Esophagus squamous epithelium (tissue), 5 donors: ENCODE data around the gene BARHL1. TPM values are rescaled to one million over a fixed set of nuclear protein-coding genes. Genes with fewer than 3 reads are reported as not detected.

Experiments
- DNase-seq: peaks from one replicate; lab custom pipeline; 2025; lab: John Stamatoyannopoulos, UW
- H3K27ac ChIP-seq, 4 donors: fragments of 200-600 bp; sonication (generic); one replicate each; pipeline ENCODE4 v1.5.1; 2016 to 2019; ENCODE audit warnings: mild to moderate bottlenecking in 1 of 4
- H3K27me3 ChIP-seq, 4 donors: fragments of 200-600 bp; sonication (generic); 1 replicate in 3 of 4; 2 replicates in 1 of 4; pipeline versions ENCODE4 v1.5.1 to v1.6.0; 2017 to 2021; ENCODE audit warnings: antibody characterized with exemption in 1 of 4
- H3K36me3 ChIP-seq, 3 donors: fragments of 200-600 bp; sonication (generic); one replicate each; pipeline ENCODE4 v1.5.1; 2016 to 2019
- H3K4me1 ChIP-seq, 3 donors: fragments of 200-600 bp; sonication (generic); one replicate each; pipeline ENCODE4 v1.5.1; 2017 to 2019
- H3K4me3 ChIP-seq, 4 donors: fragments of 200-600 bp; sonication (generic); 1 replicate in 3 of 4; 2 replicates in 1 of 4; pipeline ENCODE4 v1.5.1; 2016 to 2019; ENCODE audit warnings: mild to moderate bottlenecking in 2 of 4, moderate library complexity in 1 of 4
- H3K9me3 ChIP-seq, 3 donors: fragments of 200-600 bp; sonication (generic); one replicate each; pipeline ENCODE4 v1.5.1; 2016 to 2019
- POLR2A ChIP-seq, 4 donors: fragments of 450-650 bp; IDR thresholded peaks; one replicate each; pipeline ENCODE4 v1.6.1; 2017; ENCODE audit warnings: antibody characterized with exemption in 4 of 4, mild to moderate bottlenecking in 4 of 4, moderate library complexity in 3 of 4
- WGBS, 2 donors: methylation state at CpG; one replicate each; pipeline ENCODE4 v1.1.5; 2018; 5-methylcytosine and 5-hydroxymethylcytosine counted together
- intact Hi-C: fragments of 100-400 bp; cut with DNase I; formaldehyde crosslinking; loops from one replicate; pipeline ENCODE4 v1.15.0; 2022
- total RNA-seq, 4 donors: library from RNA; depleted of rRNA; stranded (reverse); fragments of >200 nt; gene quantifications; one replicate each; pipeline ENCODE4 v1.1.0, GENCODE V29; 2016
- TF ChIP-seq, protein P1 (sequence below), 6 experiments: fragments of 450-650 bp in 4 of 6; fragments of 200-600 bp in 2 of 6; sonication (generic) in 2 of 6; IDR thresholded peaks; one replicate each; pipeline ENCODE4 v1.5.1; 2016 to 2019; ENCODE audit warnings: antibody characterized with exemption in 6 of 6, mild to moderate bottlenecking in 4 of 6, moderate library complexity in 4 of 6
- donor health status: DM: yes; HTN: yes; CAD: no.

BARHL1 gene
- total RNA-seq, 4 donors from 2014 or later = not detected

DNA sequence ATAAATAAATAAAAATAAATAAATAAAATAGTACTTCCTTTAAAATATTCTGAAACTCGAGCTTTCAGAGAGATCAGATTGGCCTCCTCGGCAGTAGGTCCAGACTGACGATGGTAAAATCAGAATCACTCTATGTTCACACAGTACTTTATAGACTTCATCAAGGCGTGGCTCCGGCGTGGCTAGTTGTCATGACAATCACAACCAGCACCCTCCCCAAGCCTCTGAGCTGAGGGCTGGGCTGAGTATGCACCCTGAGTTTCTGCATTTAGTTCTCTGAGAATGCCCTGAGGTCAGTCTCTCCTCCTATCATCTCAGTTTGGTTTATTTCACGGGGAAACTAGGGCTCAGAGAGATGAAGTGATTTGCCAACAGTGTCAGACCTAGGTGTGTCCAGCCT, 43.3 kb upstream of the BARHL1 start:
- intact Hi-C loops = no loop called here
- no peak overlapping the region for H3K27ac ChIP-seq
- H3K4me3 ChIP-seq = no peak overlapping the region
- DNase-seq = no peak
- H3K27me3 ChIP-seq = peaks cover 0 to 25% (median 0%) of the 10 kb centered on the region in 4 donors
- TF ChIP-seq, protein P1, sequence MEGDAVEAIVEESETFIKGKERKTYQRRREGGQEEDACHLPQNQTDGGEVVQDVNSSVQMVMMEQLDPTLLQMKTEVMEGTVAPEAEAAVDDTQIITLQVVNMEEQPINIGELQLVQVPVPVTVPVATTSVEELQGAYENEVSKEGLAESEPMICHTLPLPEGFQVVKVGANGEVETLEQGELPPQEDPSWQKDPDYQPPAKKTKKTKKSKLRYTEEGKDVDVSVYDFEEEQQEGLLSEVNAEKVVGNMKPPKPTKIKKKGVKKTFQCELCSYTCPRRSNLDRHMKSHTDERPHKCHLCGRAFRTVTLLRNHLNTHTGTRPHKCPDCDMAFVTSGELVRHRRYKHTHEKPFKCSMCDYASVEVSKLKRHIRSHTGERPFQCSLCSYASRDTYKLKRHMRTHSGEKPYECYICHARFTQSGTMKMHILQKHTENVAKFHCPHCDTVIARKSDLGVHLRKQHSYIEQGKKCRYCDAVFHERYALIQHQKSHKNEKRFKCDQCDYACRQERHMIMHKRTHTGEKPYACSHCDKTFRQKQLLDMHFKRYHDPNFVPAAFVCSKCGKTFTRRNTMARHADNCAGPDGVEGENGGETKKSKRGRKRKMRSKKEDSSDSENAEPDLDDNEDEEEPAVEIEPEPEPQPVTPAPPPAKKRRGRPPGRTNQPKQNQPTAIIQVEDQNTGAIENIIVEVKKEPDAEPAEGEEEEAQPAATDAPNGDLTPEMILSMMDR (IDR thresholded peaks at IDR 0.05) = no peak
- no peak for TF ChIP-seq POLR2A (IDR thresholded peaks at IDR 0.05)
- WGBS, 2 donors = 68 to 72% methylated on average over 6 to 7 of the region's 7 CpGs
- H3K36me3 ChIP-seq = no peaks in the 10 kb centered on the region
- H3K4me1 ChIP-seq = no peaks in the 10 kb centered on the region
- peaks cover 0 to 14% (median 0%) of the 10 kb centered on the region in 3 donors for H3K9me3 ChIP-seq

DNA sequence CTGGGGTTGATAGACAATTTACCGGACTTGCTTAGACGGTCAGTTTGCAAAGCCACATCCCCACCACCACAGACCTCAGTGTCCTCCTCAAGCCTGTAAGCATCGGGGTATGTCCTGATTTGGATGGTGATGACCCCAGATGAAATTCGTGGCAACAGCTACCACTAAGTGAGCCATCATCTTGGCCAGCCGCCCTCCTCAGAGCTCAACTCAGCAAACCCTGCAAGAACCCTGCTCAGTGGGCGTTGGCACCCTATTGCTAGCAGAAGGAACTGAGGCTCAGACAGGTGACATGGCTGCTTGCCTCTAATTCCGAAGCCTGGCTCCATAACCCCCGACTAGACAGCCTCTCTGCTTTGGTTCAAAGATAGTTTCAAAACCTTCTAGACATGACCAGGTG, 41.4 kb upstream of the BARHL1 start:
- no peak overlapping the region for H3K4me3 ChIP-seq
- H3K9me3 ChIP-seq = no peaks in the 10 kb centered on the region
- no peak overlapping the region for H3K27ac ChIP-seq
- H3K4me1 ChIP-seq = peaks cover 0 to 2% (median 1%) of the 10 kb centered on the region in 3 donors
- H3K36me3 ChIP-seq = no peaks in the 10 kb centered on the region
- DNase-seq = no peak
- peaks cover 0 to 44% (median 0%) of the 10 kb centered on the region in 4 donors for H3K27me3 ChIP-seq
- 78 to 83% methylated on average over 6 to 7 of the region's 8 CpGs for WGBS, 2 donors
- TF ChIP-seq, protein P1 (IDR thresholded peaks at IDR 0.05) = no peak
- TF ChIP-seq POLR2A (IDR thresholded peaks at IDR 0.05) = no peak
- intact Hi-C loops = no loop called here

DNA sequence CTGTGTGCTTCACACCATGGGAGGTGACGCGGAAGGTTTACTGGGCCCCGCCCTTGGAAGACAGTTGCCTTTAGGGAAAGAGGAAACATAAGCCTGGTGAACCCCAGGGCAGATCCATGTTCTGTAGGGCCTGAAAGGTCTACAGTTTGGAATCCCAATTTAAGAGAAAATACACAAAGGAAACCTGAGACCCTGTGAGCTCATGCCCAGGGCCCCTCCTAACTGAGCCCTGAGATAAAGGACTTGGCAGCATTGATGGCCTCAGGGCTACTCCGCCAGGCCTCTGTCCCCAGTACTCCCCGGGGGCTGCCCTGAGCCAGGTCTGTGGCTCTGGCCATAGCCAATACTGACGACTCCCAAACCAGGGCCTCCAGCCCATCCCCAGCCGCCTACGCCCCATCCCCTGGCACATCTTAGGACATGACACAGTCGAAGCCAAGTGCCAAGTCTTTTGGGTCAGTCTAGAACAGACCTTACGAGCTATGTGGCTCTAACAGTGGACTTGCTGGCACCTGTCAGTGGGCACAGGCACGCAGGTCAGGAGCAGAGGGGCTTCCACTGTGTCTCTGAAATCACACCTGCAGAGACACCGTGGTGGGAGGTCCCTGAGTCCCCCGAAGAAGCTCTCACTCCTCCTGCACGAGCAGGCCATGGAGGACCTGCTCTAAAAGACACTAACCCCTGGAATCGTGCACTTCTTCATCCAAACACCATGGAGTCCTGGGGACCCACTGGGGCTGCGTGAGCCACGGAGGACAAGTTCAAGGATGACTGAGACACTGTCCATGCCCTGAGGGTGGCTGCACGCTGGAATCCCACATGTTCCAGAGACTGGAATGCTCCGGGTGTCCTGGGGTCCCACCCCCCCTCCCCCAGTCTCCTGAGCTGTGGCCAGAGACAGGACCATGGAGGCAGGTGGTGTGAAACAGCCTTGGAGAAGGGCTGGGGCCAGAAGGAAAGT, 40.3 kb upstream of the BARHL1 start:
- Histone ChIP-seq H3K27ac (no peak overlapping the region), H3K27me3 (peaks cover 0 to 51% (median 0%) of the 10 kb centered on the region in 4 donors), H3K9me3 (no peaks in the 10 kb centered on the region), H3K36me3 (no peaks in the 10 kb centered on the region), H3K4me1 (peaks cover 0 to 9% (median 3%) of the 10 kb centered on the region in 3 donors), H3K4me3 (no peak overlapping the region)
- TF ChIP-seq, protein P1 (IDR thresholded peaks at IDR 0.05) = no peak
- 80 to 81% methylated on average over 6 to 11 of the region's 19 CpGs for WGBS, 2 donors
- intact Hi-C loops = no loop called here
- DNase-seq = no peak

DNA sequence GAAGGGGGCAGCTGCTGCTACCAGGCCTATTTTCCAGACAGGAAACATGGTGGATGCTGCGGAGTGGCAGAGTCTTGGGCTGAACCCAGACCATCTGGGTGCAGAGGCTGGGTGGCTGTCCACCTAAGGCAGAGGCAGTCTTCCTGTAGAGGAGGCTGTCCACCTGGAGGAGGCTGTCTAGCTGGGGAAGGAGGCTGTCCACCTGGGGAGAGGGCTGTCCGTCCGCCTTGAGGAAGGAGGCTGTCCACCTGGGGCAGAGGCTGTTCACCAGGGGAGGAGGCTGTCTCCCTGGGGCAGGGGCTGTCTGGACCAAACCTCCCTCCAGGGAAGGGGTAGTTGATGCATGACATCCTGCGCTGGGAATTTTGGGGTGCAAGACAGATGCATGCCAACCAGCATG, 39.2 kb upstream of the BARHL1 start:
- intact Hi-C loops = no loop called here
- no peaks in the 10 kb centered on the region for H3K9me3 ChIP-seq
- H3K27me3 ChIP-seq = peaks cover 0 to 60% (median 0%) of the 10 kb centered on the region in 4 donors
- TF ChIP-seq, protein P1 (IDR thresholded peaks at IDR 0.05) = no peak
- no peak for TF ChIP-seq POLR2A (IDR thresholded peaks at IDR 0.05)
- WGBS, 2 donors = 93% methylated on average over 3 of the region's 4 CpGs; no CpG with 5 or more reads in 1 of the 2 donors
- peaks cover 0 to 9% (median 3%) of the 10 kb centered on the region in 3 donors for H3K4me1 ChIP-seq
- DNase-seq = no peak
- H3K36me3 ChIP-seq = no peaks in the 10 kb centered on the region
- no peak overlapping the region for H3K27ac ChIP-seq
- H3K4me3 ChIP-seq = no peak overlapping the region

DNA sequence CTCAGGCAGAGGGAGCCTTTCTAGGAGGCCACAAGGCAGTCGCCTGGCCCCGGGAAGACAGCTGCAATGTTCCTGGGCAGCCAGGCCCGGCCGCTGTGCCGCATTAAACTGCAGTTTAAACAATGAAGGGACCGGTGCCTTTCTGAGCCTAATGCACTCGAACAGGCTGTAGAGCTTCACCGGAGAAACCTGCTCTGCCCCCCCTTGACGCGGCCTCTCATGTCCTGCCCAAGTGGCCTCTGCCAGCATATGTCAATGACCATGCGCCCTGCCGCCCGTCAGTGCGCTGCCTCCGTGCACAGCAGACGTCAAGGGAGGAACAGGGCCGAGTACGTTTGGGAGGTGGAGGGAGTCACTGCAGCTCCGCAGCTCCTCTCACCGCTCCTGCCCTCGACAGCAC, 38.4 kb upstream of the BARHL1 start:
- DNase-seq = no peak
- no peak overlapping the region for H3K27ac ChIP-seq
- 50 to 58% methylated on average over 14 to 16 of the region's 21 CpGs for WGBS, 2 donors
- no peak overlapping the region for H3K4me3 ChIP-seq
- no peaks in the 10 kb centered on the region for H3K9me3 ChIP-seq
- H3K4me1 ChIP-seq = peaks cover 0 to 9% (median 3%) of the 10 kb centered on the region in 3 donors
- intact Hi-C loops = no loop called here
- H3K36me3 ChIP-seq = no peaks in the 10 kb centered on the region
- H3K27me3 ChIP-seq = peaks cover 0 to 62% (median 0%) of the 10 kb centered on the region in 4 donors
- TF ChIP-seq, protein P1 (IDR thresholded peaks at IDR 0.05) = no peak
- TF ChIP-seq POLR2A (IDR thresholded peaks at IDR 0.05) = no peak
